HG03103 (cell line): Measurements from ENCODE around the gene CASP7.

Experiments
- ATAC-seq: cut with Tn5 transposase; IDR thresholded peaks from one replicate; pipeline ENCODE4 v1.9.1; 2021; ENCODE audit warnings: low read depth; ENCODE audit not compliant: unreplicated experiment

CASP7 gene

DNA sequence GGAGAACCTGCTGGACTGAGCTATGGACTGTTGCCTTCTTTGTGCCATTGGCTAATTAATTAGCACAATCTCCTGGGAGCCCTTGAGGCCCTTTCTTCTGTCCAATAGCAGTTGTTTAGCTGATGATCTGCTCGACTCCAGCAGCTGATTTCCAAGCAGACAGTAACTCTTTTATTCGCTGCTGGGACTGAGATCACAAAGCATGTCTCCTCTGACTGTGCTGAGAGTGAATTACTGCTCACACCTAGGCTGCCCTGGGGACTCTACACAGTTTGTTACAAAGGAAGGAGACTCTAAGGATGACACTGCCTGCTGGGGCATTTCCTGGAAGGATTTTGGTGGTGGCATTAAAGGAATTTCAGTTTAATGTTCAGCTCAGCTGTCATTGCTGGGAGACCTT lies 31.4 kb downstream of the CASP7 start:
- no peak for ATAC-seq

DNA sequence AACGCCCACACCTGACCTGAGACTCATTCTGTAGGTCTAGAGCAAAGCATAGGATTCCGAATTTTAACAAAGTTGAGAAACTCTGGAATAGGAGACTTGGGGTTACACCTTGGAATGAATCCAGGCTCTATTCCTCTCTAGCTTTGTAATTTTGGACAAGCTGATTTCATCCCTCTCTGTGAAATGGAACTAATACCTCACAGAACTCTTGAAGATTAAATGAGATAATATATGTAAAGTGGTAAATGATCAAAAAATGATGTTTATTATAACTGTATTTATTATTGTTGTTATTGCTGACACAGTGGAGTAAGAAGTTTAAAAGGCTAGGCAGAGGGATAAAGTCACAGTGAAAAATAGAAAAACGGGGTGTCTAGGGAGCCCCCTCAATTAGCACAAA lies 32.3 kb downstream of the CASP7 start:
- ATAC-seq, result no peak

DNA sequence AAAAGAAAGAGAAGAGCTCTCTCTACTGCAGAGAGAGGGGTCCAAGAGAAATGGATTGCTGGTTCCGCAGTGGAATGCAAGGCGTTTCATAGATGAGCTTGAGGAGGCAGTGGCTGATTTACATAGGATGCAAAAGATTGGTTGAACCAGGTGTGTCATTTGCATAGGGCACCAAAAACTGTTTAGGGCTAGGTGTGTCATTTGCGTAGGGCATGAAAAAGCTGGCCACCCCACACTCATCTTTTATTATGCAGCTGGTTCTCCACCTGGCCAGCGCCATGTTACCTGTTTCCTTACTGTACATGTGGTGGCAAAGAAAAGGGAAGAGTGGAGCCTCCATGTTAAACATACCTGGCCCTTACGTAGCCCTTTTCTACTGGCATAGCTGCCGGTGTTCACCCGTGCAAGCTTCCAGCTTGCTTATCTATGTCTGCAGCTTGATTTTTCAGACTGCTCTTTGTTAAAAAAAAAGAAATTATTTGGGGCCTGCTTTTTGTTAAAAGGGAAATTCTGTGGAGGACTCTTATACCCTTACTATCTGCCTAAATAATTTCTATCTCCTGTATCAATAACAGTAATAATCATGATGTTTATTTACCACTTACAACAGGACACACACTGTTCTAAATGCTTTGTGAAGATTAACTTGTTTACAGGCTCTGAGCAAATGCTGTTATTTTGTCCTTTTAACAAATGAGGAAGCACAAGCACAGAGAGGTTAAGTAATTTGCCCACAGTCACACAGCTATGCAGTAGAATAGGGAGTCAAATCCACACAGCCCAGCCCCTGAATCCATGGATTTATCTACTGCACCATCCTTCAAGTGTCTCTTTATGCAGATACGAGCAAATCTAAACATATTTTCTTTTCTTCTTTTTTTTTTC lies 33.3 kb downstream of the CASP7 start:
- ATAC-seq, result no peak

DNA sequence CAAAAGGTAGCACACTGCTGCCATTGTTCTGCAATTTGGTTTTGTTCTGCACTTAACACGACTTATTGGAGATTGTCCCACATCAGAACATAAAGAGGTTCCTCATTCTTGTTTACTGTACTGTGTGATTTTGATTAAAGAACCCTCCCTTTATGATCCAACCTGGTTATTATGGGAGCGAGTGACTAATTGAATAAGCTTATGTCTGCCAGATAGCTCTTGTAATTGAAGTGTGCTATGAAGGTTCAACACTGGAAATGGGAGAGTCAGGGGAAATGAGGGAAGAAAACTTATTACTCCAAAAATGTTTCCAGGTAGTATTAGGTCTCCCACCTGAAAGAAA lies 33.9 kb downstream of the CASP7 start:
- no peak for ATAC-seq

DNA sequence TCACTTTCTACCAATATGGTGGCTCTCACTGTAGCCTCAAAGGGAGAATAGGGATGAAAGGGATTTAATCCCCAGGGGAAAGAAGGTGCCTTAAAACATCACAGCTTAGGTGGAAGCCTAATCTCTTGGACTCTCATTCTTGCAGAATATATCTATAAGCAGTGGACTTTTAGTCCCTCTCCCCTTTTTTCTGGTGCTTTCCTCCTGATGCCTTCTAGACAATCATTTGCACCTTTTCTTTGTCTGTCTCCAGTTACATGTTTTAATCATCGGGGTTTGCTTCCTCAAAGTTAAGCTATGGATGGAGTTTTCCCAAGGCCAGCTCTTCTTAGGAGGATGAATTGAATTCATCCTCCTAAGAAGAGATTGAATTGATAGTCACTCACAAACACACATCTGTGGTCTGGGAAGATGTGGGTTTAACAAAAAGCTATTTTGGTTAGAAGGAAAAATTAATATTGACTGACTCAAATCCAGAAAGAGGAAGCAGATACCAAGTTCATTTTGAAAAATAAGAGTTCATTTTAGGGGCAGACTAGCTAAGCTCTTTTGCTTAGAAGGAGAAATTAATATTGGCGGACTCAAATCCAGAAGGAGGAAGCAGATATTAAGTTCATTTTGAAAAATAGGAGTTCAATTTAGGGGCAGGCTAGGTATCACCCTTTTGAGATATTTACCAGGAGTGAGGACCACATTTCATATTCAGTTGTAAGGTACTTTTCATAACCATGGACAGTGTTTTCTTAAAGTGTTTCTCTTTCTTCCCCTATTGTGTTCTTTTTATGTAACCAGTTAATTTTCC lies 36.6 kb downstream of the CASP7 start:
- no peak for ATAC-seq

DNA sequence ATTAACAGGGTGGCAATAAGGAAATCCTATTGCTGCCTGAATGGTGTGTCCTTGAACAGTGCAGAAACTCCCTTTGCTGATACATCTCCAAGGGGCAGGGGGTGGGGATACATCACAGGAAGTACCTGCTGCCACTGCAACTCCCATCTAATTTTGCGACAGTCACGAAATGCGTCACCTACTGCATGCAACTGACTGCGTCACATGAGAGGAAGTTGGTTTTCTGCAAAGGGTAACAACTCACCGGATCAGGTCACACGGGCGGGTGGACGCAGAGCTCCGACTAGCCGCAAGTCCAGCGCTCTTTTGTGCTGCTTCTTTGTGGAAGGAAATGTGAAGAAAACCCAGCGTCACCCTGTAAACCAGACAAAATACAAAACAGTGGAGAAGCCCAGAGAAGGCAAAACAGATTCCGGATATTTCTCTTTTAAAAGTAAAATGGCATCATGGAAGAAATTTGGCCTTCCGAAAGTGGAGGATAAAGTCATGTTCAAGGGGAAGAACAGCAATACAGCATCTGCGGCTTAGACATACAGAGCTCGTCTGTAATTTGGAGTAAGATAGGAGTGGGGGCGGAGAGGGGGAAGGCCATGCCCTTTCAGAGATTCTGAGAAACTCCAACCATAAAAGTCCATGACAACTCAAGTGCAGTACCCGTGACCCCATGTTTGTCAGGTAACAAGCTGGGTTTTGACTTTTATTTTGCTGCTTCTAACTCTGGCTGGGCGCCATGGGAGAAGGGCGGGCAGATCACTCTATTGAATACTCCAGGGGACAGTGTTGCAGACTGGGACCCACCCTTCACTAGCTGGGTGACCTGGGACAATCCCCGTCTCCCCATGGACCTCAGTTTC lies 39.5 kb downstream of the CASP7 start:
- no peak for ATAC-seq

DNA sequence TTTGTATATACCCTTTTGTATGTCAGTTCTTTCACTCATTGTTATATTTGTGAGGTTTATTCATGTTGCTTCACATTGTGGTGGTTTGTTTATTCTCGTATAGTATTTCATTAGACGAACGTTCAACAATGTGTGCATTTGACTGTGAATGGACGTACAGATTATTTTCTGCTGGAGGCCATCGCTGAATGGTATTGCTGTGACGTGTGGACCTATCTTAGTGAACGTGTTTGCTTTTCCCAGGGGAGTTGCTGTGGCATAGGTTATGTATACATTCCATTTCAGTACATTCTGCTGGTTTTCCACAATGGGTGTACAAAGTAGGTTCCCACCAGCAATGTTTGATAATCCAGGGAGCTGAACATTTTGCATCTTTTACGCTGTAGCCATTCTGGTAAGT lies 40.7 kb downstream of the CASP7 start:
- no peak for ATAC-seq

DNA sequence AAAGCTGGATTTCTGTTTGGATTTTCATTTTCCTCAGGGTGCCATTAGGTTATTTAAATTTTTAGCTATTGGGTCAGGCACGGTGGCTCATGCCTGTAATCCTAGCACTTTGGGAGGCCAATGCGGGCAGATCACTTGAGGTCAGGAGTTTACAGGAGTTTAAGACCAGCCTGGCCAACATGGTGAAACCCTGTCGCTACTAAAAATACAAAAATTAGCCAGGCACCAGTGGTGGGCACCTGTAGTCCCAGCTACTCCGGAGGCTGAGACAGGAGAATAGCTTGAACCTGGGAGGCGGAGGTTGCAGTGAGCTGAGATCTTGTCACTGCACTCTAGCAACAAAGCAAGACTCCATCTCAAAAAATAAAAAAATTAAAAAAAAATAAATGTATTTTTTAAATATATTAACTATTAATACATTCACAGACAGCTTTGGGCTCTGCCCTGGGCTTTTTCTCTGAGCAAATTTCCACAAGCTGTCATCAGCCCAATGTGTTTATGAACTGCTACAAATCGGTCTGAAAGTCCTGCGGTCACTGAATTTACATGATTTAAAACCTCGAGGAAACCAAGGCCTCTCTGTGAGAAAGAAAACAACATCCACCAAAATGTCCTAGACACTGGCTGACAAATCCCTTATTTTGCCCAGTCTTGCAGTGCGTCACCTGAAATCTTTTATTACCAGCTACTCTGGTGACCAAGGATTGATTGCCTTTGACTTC lies 52.6 kb downstream of the CASP7 start:
- ATAC-seq, result no peak

DNA sequence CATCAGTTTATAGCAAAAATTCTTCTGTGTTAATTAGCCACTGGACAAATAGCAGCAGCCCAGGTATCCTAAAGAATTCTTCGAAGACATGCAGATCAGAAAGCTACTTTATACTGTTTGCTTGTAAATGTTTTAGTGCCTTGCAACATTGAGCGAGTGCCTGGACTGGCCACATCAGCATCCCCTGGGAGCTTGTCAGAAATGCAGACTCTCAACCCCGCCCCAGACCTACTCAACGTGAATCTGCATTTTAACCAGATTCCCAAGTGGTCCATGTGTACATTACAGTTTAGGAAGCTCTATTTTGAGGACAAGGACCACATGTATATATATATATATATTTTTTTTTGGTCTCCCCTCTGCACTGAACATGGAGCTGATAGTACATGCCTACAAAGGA lies 53.3 kb downstream of the CASP7 start:
- no peak for ATAC-seq

DNA sequence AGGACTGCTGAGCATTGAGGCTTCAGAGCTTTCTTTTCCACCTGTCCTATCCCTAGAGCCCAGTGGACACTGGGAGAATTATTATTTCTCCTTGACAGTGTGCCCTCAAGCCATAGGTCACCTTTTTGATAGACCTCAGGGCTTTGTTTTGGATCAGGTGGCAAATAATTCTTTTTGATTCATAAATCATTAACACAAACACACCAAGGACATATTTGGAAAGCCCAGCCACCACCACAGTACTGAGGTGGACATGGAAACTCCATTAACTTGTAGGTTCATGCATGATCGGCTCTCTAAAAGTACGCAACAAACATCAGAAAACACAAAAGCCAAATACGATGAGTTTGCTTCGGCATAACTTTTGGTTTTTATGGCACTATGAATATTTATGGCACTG lies 53.9 kb downstream of the CASP7 start:
- no peak for ATAC-seq

DNA sequence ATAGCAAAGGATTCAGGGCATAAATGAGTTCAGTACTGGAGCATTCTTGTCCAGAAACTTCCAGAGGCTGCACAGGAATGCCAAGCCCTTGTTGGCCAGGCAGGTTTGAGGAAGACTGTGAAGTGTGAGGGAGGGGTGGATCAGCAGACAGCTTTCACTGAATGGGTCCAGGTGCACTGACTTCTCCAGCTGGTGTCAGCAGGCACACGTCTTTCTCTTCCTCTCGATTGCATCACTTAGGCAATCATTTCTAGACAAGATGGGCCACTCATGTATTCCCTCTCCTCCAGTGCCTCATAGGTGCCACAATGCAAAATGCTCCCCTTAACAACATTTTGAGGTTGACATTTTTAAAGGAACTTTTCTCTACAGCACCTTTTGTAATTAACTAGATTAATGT lies 56.2 kb downstream of the CASP7 start:
- ATAC-seq, result no peak

DNA sequence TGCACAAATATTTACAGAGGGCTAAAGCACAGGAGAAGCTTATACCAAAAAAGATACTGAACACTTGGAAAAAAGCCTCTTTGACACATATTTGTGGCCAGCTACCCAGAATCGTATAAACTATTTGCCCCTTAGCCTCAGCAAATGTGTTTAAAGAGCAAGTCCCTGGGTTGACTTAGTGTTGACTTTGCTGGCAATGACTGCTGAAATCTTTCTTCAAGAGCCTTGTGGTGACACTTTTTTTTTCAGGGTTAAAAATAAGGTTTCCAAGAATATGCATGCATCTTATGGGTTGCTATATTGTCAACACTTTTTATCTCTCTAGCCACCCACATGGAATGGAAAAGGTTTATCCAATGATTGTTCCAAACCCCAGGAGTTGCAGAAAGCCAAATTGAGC lies 56.9 kb downstream of the CASP7 start:
- ATAC-seq, result no peak

DNA sequence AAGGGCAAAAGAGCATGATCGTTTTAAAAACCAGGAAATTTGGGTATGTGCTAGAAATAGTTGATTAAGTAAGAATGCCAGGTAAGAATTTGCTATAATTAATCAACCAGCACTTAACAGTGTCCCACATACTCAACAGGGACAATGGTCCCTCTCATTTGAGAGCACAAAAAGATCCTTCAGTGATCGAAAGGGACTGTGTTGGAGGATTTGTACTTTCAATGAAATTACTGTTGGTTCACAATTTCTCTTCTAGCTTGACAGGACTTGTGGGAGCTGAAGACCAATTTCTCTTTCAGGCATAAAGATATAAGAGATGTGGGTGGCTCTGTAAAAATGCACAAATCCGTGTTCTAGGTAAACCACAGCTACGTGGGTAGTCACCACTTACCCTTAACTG lies 59.3 kb downstream of the CASP7 start:
- ATAC-seq, result no peak

DNA sequence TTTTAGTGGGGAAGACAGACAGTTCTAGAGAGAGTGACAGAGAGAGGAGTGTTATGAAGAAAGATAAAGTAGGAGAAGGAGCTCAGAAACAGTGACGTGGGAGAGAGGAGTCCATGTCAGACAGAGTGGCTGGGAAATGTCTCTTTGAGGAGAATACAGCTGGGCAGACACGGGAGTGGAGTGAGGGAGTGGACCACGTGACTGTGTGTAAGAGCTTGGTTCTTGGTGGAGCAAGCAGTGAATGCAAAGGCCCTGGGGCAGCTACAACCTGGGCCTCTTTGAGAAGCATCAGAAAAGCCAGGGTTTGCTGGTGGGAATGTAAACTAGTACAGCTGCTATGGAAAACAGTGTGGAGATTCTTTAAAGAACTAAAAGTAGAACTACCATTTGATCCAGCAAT lies 59.9 kb downstream of the CASP7 start:
- no peak for ATAC-seq

DNA sequence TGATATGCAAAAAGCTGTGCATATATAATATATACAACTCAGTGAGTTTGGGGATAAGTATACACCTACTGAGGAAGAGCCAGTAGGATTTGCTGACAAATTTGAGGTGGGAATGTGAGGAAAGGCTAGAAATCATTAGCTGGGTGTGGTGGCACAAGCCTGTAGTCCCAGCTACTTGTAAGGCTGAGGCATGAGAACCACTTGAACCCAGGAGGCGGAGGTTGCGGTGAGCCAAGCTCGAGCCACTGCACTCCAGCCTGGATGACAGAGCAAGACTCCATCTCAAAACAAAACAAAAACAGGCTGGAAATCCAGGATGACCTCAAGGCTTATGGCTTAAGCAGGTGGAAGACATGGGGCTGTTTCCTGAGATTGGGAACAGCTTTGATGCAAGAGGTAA lies 61.1 kb downstream of the CASP7 start:
- no peak for ATAC-seq

DNA sequence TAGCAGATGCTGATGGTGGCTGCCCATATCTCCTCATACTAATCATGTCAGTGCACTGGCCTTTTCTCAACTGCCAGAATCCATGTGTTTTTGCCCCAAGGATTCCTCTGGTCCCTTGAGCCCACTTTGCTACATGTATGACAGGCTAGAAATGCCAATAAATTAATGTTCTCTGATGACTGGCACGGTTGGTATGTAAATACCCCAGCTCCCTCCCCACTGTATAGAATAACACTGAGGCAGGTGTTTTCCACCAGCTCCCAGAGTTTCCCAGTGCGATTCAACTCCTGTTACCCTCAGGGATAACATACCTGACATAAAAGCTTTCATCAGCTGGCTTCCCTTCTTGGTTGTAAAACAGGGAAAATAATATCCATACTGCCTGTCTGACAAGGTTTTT lies 62.8 kb downstream of the CASP7 start:
- no peak for ATAC-seq

DNA sequence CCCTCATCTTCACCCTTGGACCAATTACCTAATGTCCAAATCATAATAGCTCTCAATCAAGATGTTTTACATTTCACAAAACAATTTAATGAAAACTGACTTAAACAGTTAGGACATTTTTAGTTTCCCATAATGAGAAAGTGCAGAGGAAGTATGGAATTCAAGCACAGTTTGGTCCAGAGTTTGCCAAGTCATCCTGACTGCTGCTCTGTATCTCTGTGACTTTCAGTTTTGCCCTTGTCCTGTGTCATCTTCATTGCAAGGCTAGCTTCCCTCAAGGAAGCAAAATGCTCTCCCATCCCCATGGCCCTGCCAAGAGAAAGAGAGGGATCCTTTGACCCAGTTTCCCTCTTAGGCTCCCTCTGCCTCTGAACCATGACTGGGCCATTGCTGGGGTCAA lies 63.9 kb downstream of the CASP7 start:
- no peak for ATAC-seq

DNA sequence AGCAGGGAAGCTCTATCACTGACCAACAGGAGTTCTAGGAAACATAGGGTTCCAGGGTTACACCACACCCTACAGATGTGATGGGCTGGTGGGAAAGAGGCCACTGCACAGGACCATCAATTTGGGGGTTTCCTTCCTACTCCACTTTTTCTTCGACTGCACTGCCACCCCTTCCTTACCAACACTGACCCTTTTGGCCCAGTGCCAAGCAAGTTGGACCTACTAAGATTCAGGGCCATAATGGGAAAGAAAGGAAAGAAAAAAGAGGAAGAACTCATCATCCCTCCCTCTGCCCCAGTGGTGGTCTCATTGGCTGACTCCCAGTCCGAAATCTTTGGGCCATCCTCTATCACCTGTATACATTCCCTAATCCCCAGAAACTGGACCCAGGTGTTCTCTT lies 65.7 kb downstream of the CASP7 start:
- ATAC-seq, result no peak

DNA sequence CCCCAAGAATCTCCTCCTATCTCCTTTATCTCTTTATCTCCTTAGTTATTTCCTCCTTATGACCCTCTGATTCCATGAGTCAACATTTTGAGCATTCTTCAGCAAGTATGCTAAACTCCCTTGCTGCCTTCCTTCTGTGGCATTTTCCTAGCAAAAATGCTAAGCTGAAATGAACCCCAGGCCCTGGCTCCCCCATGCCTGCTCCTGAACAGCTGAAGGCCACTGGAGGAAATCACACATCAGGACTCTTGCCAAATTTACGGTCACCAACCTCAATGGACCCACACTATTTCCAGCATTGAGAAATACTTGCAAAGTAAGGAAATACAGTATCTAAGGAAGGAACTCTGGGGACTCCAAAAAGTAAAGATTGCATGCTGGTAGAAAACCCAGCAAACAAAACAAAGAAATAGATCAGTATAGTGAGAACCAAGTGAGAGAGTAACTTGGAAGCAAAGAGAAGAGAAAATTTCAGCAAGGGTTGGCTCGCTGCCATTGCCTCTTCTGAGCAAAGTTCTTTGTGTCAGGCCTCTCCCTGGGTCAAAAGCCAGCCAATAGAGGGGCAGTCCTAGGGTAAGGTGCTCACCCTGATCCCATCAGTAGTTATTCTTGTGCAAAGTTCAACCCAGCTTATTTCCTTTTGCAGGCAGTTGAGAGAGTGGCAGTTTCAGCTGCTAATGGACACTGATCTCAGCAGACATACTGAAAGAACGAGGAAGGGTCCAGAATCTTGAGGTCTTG lies 66.7 kb downstream of the CASP7 start:
- no peak for ATAC-seq

DNA sequence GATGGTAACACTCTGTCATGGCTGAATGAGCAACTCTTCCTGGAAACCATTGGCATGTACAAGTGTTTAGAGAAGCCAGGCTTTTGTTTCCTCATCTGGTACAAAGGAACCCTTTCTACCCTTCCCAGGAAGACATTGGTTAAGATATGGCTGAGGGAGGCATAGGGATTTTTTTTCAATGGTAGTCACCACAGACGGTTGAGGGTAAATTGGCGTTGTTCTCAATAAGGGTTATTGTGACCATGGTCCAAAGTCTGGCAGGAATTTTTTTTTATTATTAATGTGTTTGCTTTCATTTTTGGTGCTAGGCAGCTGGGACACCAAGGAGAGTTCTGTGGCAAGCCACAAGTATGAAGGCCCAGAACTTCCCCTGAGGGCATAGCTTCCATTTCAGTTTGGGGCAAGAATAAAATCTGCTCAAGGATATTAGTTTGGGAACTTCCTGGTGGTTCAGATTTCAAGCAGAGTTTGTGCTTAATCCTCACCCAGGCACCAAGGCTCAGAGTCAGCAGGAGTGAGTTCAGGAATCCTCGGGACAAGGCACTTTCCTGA lies 71.5 kb downstream of the CASP7 start, which contains the start of gene PLEKHS1:
Gene PLEKHS1 (plus strand): TSS at position 502 of the 552 bp plus-strand sequence. CDS start 3,596 bp downstream, outside the sequence.
- ATAC-seq, result no peak
